ENCODE results near the gene CAND1.

CAND1 gene

DNA sequence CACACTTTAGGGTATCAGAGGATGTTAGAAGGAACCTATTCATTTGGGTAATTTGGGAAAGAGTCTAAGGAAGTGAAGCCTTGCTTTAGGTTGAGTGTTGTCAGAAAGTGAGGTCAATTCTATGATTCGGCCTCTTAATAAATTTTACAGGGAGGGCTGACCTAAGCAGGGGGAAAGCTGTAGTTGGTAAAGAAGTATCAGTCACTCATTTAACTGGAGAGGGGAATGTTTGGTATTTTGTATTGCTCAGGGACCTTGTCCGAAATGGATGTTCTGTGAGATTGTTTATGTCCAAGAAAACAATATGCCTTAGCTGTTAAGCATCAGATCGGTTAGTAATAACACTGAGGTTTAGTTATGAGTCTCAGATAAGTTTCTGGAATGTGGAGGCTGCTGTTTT is 7.3 kb downstream of the CAND1 start:
- POLR2A ChIA-PET = no interaction called here
- CTCF ChIA-PET = no interaction called here
- no peak for DNase-seq (ENCODE audit: extremely low spot score)
- no peak for TF ChIP-seq PKNOX1 (IDR thresholded peaks at IDR 0.05)
- no peak for TF ChIP-seq ELF4 (IDR thresholded peaks at IDR 0.05)
- no peak for TF ChIP-seq FOXM1 (IDR thresholded peaks at IDR 0.05; ENCODE audit: borderline replicate concordance)
- TF ChIP-seq HDGF (IDR thresholded peaks at IDR 0.05; ENCODE audit: borderline replicate concordance) = no peak
- no peak for TF ChIP-seq BHLHE40 (IDR thresholded peaks at IDR 0.05; ENCODE audit: borderline replicate concordance)
- no peak for TF ChIP-seq NFRKB (IDR thresholded peaks at IDR 0.05)
- TF ChIP-seq LEF1 (IDR thresholded peaks at IDR 0.05; ENCODE audit: borderline replicate concordance) = no peak
- TF ChIP-seq FOXA1 (IDR thresholded peaks at IDR 0.05) = no peak
- TF ChIP-seq CTBP1 (IDR thresholded peaks at IDR 0.05; ENCODE audit: borderline replicate concordance) = no peak
- no peak for TF ChIP-seq SUZ12 (IDR thresholded peaks at IDR 0.05)
- no peak for TF ChIP-seq SP1 (IDR thresholded peaks at IDR 0.05)
- TF ChIP-seq ARNT (IDR thresholded peaks at IDR 0.05) = no peak
- TF ChIP-seq TARDBP (IDR thresholded peaks at IDR 0.05) = no peak
- TF ChIP-seq ZNF384 (IDR thresholded peaks at IDR 0.05) = no peak

- CTCF ChIA-PET = no interaction called here
- POLR2A ChIA-PET = interaction anchor here (1.3 to 3.0 kb wide), 2 partner anchors 9 to 11 kb away, joined by 3 to 21 read pairs; partner anchors contain the start of gene CAND1
These were observed 10.5 kb downstream of the CAND1 start for GRCh38 chr12:67279637-67280036.

GRCh38 chr12:67280088-67280487 is 10.9 kb downstream of the CAND1 start:
- TF ChIP-seq HDGF (IDR thresholded peaks at IDR 0.05; ENCODE audit: borderline replicate concordance) = no peak
- ChIA-PET CTCF (no interaction called here), POLR2A (interaction anchor here (3.0 kb wide), 1 partner anchor 11 kb away, joined by 21 read pairs; the partner anchor contains the start of gene CAND1)
- no peak for DNase-seq (ENCODE audit: extremely low spot score)

More at GRCh38 chr12:67279637-67280036, 10.5 kb downstream of the CAND1 start:
- no peak for TF ChIP-seq NFRKB (IDR thresholded peaks at IDR 0.05)
- no peak for TF ChIP-seq CTBP1 (IDR thresholded peaks at IDR 0.05; ENCODE audit: borderline replicate concordance)
- no peak for TF ChIP-seq FOXM1 (IDR thresholded peaks at IDR 0.05; ENCODE audit: borderline replicate concordance)
- TF ChIP-seq FOXA1 (IDR thresholded peaks at IDR 0.05) = no peak
- TF ChIP-seq SUZ12 (IDR thresholded peaks at IDR 0.05) = no peak
- TF ChIP-seq ELF4 (IDR thresholded peaks at IDR 0.05) = no peak
- DNase-seq (ENCODE audit: extremely low spot score) = no peak

DNA sequence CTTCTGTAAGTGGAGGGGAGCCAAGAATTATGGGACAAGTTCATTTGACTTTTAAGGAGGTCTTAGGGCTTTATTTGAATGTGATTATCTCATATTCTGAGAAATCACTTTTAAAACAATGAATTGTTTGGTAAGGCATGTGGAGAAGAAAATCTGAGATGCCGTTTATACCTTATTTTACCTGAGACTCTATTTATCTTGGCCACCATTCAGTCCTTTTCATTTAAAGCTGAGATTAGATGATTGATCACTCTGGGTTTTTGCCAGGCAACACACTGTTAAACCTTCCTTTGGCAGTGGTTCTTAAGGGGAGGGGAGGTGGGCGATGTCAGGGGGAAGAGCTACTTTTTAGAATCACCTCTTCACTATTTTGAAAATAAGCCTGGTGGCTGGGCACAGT is 11.4 kb downstream of the CAND1 start:
- no peak for DNase-seq (ENCODE audit: extremely low spot score)
- ChIA-PET POLR2A (interaction anchor here (3.0 kb wide), 1 partner anchor 12 kb away, joined by 21 read pairs; the partner anchor contains the start of gene CAND1), CTCF (interaction anchor here (1.1 kb wide), 1 partner anchor 58 kb away, joined by 3 read pairs; no protein-coding TSS in a partner anchor)
- TF ChIP-seq ZNF384 (IDR thresholded peaks at IDR 0.05) = no peak
- TF ChIP-seq BHLHE40 (IDR thresholded peaks at IDR 0.05; ENCODE audit: borderline replicate concordance) = no peak
- TF ChIP-seq FOXA1 (IDR thresholded peaks at IDR 0.05) = no peak
- peak; percentile 66 for TF ChIP-seq PKNOX1 (IDR thresholded peaks at IDR 0.05)
- TF ChIP-seq LEF1 (IDR thresholded peaks at IDR 0.05; ENCODE audit: borderline replicate concordance) = no peak
- TF ChIP-seq HDGF (IDR thresholded peaks at IDR 0.05; ENCODE audit: borderline replicate concordance) = no peak
- no peak for TF ChIP-seq SP1 (IDR thresholded peaks at IDR 0.05)

GRCh38 chr12:67284561-67284960 is 15.4 kb downstream of the CAND1 start:
- ChIA-PET CTCF (interaction anchor here (0.6 kb wide), 1 partner anchor 1041 kb away, joined by 3 read pairs; no protein-coding TSS in a partner anchor), POLR2A (interaction anchor here (1.0 kb wide), 1 partner anchor 16 kb away, joined by 3 read pairs; the partner anchor contains the start of gene CAND1)
- DNase-seq (ENCODE audit: extremely low spot score) = no peak
- TF ChIP-seq FOXK2 (IDR thresholded peaks at IDR 0.05) = no peak
- TF ChIP-seq ZNF384 (IDR thresholded peaks at IDR 0.05) = no peak
- no peak for TF ChIP-seq LEF1 (IDR thresholded peaks at IDR 0.05; ENCODE audit: borderline replicate concordance)

GRCh38 chr12:67286257-67286656 is 17.1 kb downstream of the CAND1 start:
- DNase-seq (ENCODE audit: extremely low spot score) = no peak
- POLR2A ChIA-PET = interaction anchor here (2.0 kb wide), 1 partner anchor 17 kb away, joined by 9 read pairs; the partner anchor contains the start of gene CAND1
- CTCF ChIA-PET = interaction anchor here (0.6 to 1.2 kb wide), 2 partner anchors 18 to 47 kb away, joined by 3 read pairs; no protein-coding TSS in a partner anchor
- no peak for TF ChIP-seq PKNOX1 (IDR thresholded peaks at IDR 0.05)
- TF ChIP-seq BHLHE40 (IDR thresholded peaks at IDR 0.05; ENCODE audit: borderline replicate concordance) = no peak
- TF ChIP-seq FOXM1 (IDR thresholded peaks at IDR 0.05; ENCODE audit: borderline replicate concordance) = no peak
- no peak for TF ChIP-seq ZNF384 (IDR thresholded peaks at IDR 0.05)
- TF ChIP-seq FOXA1 (IDR thresholded peaks at IDR 0.05) = no peak
- no peak for TF ChIP-seq L3MBTL2 (conservative IDR thresholded peaks at IDR 0.05)
- no peak for TF ChIP-seq NFRKB (IDR thresholded peaks at IDR 0.05)
- no peak for TF ChIP-seq LEF1 (IDR thresholded peaks at IDR 0.05; ENCODE audit: borderline replicate concordance)
- no peak for TF ChIP-seq FOXK2 (IDR thresholded peaks at IDR 0.05)
- TF ChIP-seq ELF4 (IDR thresholded peaks at IDR 0.05) = no peak
- no peak for TF ChIP-seq ARNT (IDR thresholded peaks at IDR 0.05)
- no peak for TF ChIP-seq TARDBP (IDR thresholded peaks at IDR 0.05)
- TF ChIP-seq CTBP1 (IDR thresholded peaks at IDR 0.05; ENCODE audit: borderline replicate concordance) = no peak

DNA sequence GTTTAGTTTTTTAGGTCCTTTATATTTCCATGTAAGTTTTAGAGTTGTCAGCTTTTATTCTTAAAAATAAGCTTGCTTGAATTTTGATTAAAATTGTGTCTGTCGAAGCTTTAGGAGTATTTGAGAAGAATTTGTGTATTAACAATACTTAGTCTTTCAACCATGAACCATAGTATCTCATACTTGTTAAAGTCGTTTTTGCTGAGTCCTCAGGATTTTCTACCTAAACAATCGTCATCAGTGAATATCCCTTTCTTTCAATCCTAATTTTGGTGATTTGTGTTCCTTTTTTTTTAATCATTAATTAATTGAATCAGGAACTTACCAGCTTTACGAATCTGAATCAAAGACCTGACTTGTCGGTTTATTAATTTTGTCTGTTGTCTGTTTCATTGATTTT is 18.2 kb downstream of the CAND1 start:
- POLR2A ChIA-PET = interaction anchor here (2.0 kb wide), 1 partner anchor 19 kb away, joined by 9 read pairs; the partner anchor contains the start of gene CAND1
- CTCF ChIA-PET = interaction anchor here (1.2 kb wide), 1 partner anchor 17 kb away, joined by 3 read pairs; no protein-coding TSS in a partner anchor
- TF ChIP-seq FOXM1 (IDR thresholded peaks at IDR 0.05; ENCODE audit: borderline replicate concordance) (no peak), ARNT (IDR thresholded peaks at IDR 0.05) (no peak), SUZ12 (IDR thresholded peaks at IDR 0.05) (no peak), BHLHE40 (IDR thresholded peaks at IDR 0.05; ENCODE audit: borderline replicate concordance) (no peak), SP1 (IDR thresholded peaks at IDR 0.05) (no peak), ZNF384 (IDR thresholded peaks at IDR 0.05) (no peak), PKNOX1 (IDR thresholded peaks at IDR 0.05) (no peak), FOXA1 (IDR thresholded peaks at IDR 0.05) (no peak), CTBP1 (IDR thresholded peaks at IDR 0.05; ENCODE audit: borderline replicate concordance) (no peak), LEF1 (IDR thresholded peaks at IDR 0.05; ENCODE audit: borderline replicate concordance) (no peak), L3MBTL2 (conservative IDR thresholded peaks at IDR 0.05) (no peak), HDGF (IDR thresholded peaks at IDR 0.05; ENCODE audit: borderline replicate concordance) (no peak), FOXK2 (IDR thresholded peaks at IDR 0.05) (no peak), ELF4 (IDR thresholded peaks at IDR 0.05) (no peak), NFRKB (IDR thresholded peaks at IDR 0.05) (no peak), TARDBP (IDR thresholded peaks at IDR 0.05) (no peak)
- no peak for DNase-seq (ENCODE audit: extremely low spot score)
